ENCODE results near the gene RNF183.

Gene RNF183, protein sequence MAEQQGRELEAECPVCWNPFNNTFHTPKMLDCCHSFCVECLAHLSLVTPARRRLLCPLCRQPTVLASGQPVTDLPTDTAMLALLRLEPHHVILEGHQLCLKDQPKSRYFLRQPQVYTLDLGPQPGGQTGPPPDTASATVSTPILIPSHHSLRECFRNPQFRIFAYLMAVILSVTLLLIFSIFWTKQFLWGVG
- total RNA-seq: 0 to 0.13 reads per million in 2 donors

DNA sequence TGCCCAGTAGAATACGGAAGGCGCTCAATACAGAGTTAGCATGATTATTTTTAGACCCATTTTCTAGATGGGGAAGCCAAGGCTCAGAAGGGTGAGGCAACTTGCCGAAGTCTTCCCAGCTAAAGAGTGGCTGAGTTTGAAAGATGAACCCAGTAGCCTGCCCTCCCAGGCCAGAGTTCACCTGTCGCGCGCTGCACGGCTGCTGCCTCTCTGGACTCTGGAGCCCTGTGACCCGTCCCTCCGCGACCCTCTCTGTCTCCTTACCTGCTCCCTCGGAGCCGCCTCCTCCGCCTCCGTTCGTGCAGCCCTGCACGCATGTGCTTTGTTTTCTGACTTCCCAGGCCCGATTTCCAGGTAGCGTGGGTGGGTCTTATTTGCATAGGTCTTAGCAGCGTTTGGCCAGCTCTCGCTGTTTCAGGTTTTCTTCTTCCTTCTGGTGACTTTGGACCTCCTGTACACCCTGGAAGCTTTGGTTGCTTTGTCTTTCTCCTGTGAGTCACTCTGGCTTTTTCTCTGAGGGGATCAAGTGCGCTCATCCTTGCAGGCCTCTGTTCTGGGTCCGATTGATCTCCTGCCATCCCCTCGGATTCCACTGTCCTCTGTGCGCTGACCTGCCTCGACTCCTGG is at the start of gene RNF183:
Gene RNF183, minus strand, starts transcription at position 585 of the 627 bp plus-strand sequence. CDS start 5,192 bp downstream, outside the sequence.
- DNase-seq: no peak

DNA sequence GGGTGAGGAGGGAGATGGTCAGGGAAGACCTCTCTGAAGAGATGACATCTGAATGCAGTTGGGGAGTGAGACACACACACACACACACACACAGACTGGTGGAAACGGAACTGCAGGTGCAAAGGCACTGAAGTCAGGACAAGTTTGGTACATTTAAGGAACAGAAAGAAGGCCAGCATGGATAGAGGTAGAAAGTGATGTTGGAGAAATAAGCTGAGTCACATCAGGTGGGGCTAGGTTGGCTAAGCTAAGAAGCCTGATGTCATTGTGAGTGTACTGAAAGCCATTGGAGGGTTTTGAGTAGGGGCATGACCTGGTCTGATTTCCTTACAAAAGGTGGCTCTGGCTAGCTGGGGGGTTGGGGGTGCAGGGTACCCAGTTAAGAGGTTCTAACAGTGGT is 49.2 kb upstream of the RNF183 start:
- DNase-seq: no peak

- DNase-seq: no peak
Measured at GRCh38 chr9:113352006-113352405, 48.8 kb upstream of the RNF183 start.

- peak in 2 of 5 experiments; percentile 30 to 73 for DNase-seq
Measured at GRCh38 chr9:113350937-113351336, 47.8 kb upstream of the RNF183 start.

DNA sequence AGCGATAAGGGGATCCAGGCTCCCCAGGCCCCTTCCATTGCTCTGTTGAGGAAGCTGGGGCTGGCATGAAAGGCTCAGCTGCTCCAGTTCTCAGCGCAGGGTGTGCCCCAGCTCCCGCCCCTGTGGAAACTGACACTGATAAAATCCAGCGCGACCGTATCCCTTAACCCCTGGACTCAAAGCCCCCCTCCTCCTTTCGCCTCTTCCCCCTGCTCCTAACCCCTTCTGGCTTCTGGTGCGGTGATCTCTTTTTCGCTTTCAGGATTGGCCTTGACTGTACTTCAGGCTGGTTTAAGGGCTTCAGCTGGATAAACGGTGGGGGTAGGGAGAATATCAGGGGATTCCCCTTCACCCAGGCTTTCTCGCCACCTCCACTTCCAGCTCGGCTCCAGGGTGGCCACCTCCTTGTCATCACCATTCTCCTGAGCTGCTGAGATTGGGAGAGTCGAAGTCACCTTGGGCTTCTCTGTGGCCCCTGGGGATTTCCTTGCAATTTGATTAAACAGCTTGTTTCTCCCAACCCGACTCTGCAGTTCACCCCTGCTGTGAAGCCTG is 47.0 kb upstream of the RNF183 start:
- no peak for DNase-seq

GRCh38 chr9:113349445-113350094 is 46.4 kb upstream of the RNF183 start, which contains the start of gene BSPRY:
Gene BSPRY, plus strand, starts transcription at chr9:113349541. Its CDS starts 39 bp downstream, at chr9:113349580.
- DNase-seq: peak in 3 of 5 experiments; percentile 11 to 66 (median 31)

DNA sequence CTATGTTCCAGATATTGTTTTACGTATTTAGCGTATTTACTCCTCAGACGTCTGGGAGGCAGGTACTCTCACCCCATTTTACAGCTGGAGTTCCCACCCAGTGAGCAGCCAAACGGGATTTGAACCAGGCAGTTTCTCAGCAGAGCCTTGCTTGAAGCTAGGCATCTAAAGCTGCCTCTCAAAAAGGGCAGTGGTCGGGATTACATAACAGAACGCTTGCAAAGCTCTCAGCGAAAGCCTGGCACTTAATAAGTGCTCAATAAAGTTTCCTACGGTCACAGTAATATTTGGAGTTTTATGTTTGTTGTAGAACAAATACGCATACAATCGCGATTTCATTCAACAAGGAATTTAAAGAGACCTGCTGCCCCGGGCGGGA is 45.9 kb upstream of the RNF183 start:
- no peak for DNase-seq

DNA sequence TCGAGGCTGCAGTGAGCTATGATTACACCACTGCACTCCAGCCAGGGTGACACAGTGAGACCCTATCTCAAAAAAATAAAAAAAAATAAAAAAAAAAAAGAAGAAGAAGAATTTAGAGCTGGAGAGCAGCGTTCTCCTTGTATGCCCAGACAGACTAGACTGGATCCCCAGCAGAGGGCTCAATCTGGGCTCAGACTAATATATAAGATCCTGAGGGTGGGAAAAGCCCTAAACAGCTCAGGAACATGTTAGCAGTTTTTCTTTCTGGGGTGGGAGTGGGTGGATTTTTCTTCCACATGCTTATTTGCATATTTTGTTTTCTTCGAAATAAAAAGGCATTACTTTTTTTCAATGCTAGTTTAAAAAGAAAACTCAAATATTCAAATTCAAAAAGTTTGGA is 45.3 kb upstream of the RNF183 start:
- no peak for DNase-seq

GRCh38 chr9:113345671-113346070 is 42.5 kb upstream of the RNF183 start:
- DNase-seq: no peak

GRCh38 chr9:113345190-113345589 is 42.0 kb upstream of the RNF183 start:
- no peak for DNase-seq

GRCh38 chr9:113343732-113344231 is 40.6 kb upstream of the RNF183 start:
- DNase-seq: peak in 1 of 5 experiments; percentile 16

- DNase-seq: peak in 1 of 5 experiments; percentile 18
Measured at GRCh38 chr9:113341712-113342410, 38.7 kb upstream of the RNF183 start.

- peak; percentile 45 to 87 (median 59) for DNase-seq
Measured at GRCh38 chr9:113340011-113340699, 37.0 kb upstream of the RNF183 start, which contains the start of gene WDR31. Gene WDR31, minus strand, starts transcription at chr9:113340275. Its CDS starts 8,253 bp downstream, at chr9:113332022.

DNA sequence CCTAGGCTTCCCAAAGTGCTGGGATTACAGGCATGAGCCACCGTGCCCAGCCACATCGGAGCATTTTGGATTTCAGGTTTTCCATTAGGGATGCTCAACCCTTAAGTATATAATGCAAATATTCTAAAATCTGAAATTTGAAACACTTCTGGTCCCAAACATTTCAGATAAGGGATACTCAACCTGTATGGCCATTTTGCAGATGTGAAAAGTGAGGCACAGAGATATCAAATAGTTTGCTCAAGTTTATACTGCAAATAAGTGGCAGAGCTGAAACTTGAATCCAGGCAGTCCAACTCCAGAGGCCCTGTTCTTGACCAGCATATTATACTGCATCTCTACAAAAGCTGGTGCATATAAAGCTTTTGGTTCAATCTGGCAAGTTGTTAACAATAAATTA is 34.5 kb upstream of the RNF183 start:
- no peak for DNase-seq

- DNase-seq: no peak
Measured at GRCh38 chr9:113331780-113332179, 28.6 kb upstream of the RNF183 start.

DNA sequence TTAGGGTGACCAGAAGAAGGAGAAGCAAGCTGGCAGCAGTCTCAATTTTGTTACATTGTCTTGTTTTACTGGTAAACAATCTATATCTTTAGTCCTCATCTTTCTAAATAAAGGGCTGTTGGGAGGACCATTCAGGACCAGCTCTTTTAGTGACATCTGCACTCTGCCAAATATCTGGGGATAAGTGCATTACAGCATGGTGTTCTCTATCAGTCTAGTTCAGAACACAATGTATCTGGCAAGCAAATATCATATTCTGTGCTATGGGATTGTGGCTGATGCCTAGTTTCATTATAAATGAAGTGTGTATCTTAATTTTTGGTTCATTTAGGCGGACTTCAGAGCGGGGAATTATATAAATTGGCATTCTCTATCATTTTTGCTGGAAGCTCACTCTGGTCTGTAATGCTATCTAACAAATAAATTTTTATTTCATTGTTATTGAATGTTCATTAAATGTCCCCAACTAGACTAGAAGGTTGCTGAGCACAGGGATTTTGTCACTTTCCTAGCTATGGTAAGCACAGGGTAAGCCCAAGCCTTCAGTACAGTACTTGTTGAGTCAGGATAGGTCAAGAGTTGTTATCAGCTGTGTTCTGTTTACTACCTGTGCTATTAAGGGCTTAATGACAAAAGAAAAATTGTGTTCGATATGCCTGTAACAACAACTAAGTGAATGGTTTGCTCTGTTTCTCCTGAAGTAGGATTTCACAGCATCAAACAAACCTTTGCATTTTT is 25.0 kb upstream of the RNF183 start:
- DNase-seq: no peak

DNA sequence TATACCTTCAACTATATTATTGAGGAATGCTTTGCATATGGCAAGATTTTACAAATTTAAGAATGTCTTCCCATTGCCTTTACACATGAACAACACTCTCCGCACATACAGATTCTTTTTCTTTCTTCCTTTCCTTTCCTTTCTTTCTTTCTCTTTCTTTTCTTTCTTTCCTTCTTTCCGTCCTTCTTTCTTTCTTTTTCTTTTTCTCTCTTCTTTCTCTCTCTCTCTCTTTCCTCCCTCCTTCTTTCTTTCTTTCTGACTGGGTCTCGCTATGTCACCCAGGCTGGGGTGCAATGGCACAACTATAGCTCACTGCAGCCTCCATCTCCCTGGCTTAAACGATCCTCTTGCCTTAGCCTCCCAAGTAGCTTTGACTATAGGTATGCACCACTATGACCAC is 23.1 kb upstream of the RNF183 start:
- DNase-seq: no peak

DNA sequence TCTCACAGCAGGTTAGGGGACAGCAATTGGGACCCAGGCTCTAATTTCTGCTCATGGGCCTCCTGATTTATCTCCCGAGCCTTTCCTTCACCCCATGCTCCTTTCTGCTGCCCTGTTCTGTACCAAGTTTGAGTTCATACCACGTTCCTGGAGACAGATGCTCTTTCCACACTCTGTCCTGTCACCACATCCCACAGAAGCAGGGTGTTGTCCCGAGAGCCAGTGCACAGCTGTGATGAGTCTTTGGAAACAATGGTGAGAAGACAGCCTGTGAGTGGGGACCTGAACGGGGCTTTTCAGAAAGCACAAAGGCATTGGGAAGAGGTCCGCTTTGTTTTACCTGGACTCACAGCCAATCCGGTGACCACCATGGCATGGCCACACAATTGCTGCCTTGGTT is 19.5 kb upstream of the RNF183 start:
- DNase-seq: no peak

GRCh38 chr9:113320051-113320450 is 16.9 kb upstream of the RNF183 start:
- no peak for DNase-seq

GRCh38 chr9:113319054-113319453 is 15.9 kb upstream of the RNF183 start:
- DNase-seq: no peak

- DNase-seq: no peak
Measured at GRCh38 chr9:113317777-113318176, 14.6 kb upstream of the RNF183 start.

Data from T-helper 2 cell (primary cell).